HepG2 (cell line): ENCODE measurements around the gene PLIN3. TPM values are rescaled to one million over a fixed set of nuclear protein-coding genes. Genes with fewer than 3 reads are reported as not detected.

Experiments
- ATF7-NPFF ChIP-seq: sonication (generic); formaldehyde crosslinking; IDR thresholded peaks from 2 replicates; pipeline ENCODE4 v1.8.1; 2023; ENCODE audit warnings: mild to moderate bottlenecking, low read depth, missing genetic modification reagents, moderate library complexity
- ATM ChIP-seq: fragments of 450-650 bp; IDR thresholded peaks from 2 replicates; pipeline ENCODE4 v1.7.1; 2017; ENCODE audit warnings: mild to moderate bottlenecking, borderline replicate concordance
- KDM2A ChIP-seq: sonication (generic); formaldehyde crosslinking; IDR thresholded peaks from 2 replicates; pipeline ENCODE4 v1.4.0; 2020; ENCODE audit warnings: low read depth, missing genetic modification reagents, borderline replicate concordance
- NBN ChIP-seq: fragments of 450-650 bp; conservative IDR thresholded peaks from 2 replicates; pipeline ENCODE4 v1.6.1; 2017
- NR3C1 ChIP-seq: sonication (generic); formaldehyde crosslinking; IDR thresholded peaks from 2 replicates; pipeline ENCODE4 v1.4.0; 2020; ENCODE audit warnings: missing genetic modification reagents
- RAD51 ChIP-seq: fragments of 450-650 bp; IDR thresholded peaks from 2 replicates; pipeline ENCODE4 v1.6.1; 2016; ENCODE audit warnings: borderline replicate concordance
- RCOR2 ChIP-seq: IDR thresholded peaks from 2 replicates; pipeline ENCODE4 v1.6.1; 2016; ENCODE audit warnings: missing biosample characterization, missing genetic modification reagents
- SPEN ChIP-seq: sonication (generic); formaldehyde crosslinking; IDR thresholded peaks from 2 replicates; pipeline ENCODE4 v1.5.1; 2020; ENCODE audit warnings: low read depth, mild to moderate bottlenecking, missing genetic modification reagents
- STAT5B ChIP-seq: sonication (generic); formaldehyde crosslinking; IDR thresholded peaks from 2 replicates; pipeline ENCODE4 v1.4.0; 2020; ENCODE audit warnings: missing genetic modification reagents
- ZNF10 ChIP-seq: sonication (generic); formaldehyde crosslinking; IDR thresholded peaks from 2 replicates; pipeline ENCODE4 v1.4.0; 2020; ENCODE audit warnings: mild to moderate bottlenecking, low read depth, missing genetic modification reagents, borderline replicate concordance
- ZNF207 ChIP-seq: fragments of 450-650 bp; IDR thresholded peaks from 2 replicates; pipeline ENCODE4 v1.6.1; 2016; ENCODE audit warnings: antibody characterized with exemption, borderline replicate concordance
- ZNF256 ChIP-seq: sonication (generic); formaldehyde crosslinking; conservative IDR thresholded peaks from 2 replicates; pipeline ENCODE4 v1.4.0; 2020; ENCODE audit warnings: missing genetic modification reagents
- ZNF562 ChIP-seq: sonication (generic); formaldehyde crosslinking; IDR thresholded peaks from 2 replicates; pipeline ENCODE4 v1.8.0; 2022; ENCODE audit warnings: missing genetic modification reagents, borderline replicate concordance
- ZNF605 ChIP-seq: sonication (generic); formaldehyde crosslinking; IDR thresholded peaks from 2 replicates; pipeline ENCODE4 v1.8.0; 2022; ENCODE audit warnings: mild to moderate bottlenecking, missing genetic modification reagents
- ZNF660 ChIP-seq: sonication (generic); formaldehyde crosslinking; IDR thresholded peaks from 2 replicates; pipeline ENCODE4 v1.5.1; 2020; ENCODE audit warnings: mild to moderate bottlenecking, low read depth, missing genetic modification reagents, borderline replicate concordance
- ZNF83 ChIP-seq: sonication (generic); formaldehyde crosslinking; IDR thresholded peaks from 2 replicates; pipeline ENCODE4 v1.4.0; 2020; ENCODE audit warnings: missing genetic modification reagents, mild to moderate bottlenecking, borderline replicate concordance
- polyA plus RNA-seq, 8 experiments: library from polyadenylated mRNA; depleted of rRNA in 3 of 8; stranded (reverse) in 7 of 8; unstranded in 1 of 8; fragments of >200 nt; fragmentation: Illumina TruSeq in 4 of 8; extraction: Trizol in 4 of 8; gene quantifications; 2 replicates each; pipeline versions ENCODE4 v1.2.1 to v1.2.3, GENCODE V29; 2011 to 2016; ENCODE audit warnings: low read depth in 4 of 8, missing spikeins in 1 of 8, mixed read lengths in 1 of 8; ENCODE audit not compliant: insufficient read depth in 1 of 8
- total RNA-seq, 5 experiments: library from RNA; depleted of rRNA; stranded (reverse); fragments of >200 nt; fragmentation: Illumina TruSeq; extraction: Trizol; gene quantifications; 2 replicates each; pipeline ENCODE4 v1.2.3, GENCODE V29; 2016; ENCODE audit warnings: low read depth in 1 of 5
- TF ChIP-seq, protein P1 (sequence below): sonication (generic); formaldehyde crosslinking; conservative IDR thresholded peaks from 2 replicates; pipeline ENCODE4 v1.5.0; 2020; ENCODE audit warnings: missing genetic modification reagents
- TF ChIP-seq, protein P2 (sequence below): sonication (generic); formaldehyde crosslinking; IDR thresholded peaks from 2 replicates; pipeline ENCODE4 v1.9.0; 2021; ENCODE audit warnings: mild to moderate bottlenecking, missing genetic modification reagents
- TF ChIP-seq, protein P3 (sequence below): sonication (generic); formaldehyde crosslinking; IDR thresholded peaks from 2 replicates; pipeline ENCODE4 v1.5.1; 2020; ENCODE audit warnings: missing genetic modification reagents, mild to moderate bottlenecking, borderline replicate concordance
- TF ChIP-seq, protein P4 (sequence below): sonication (generic); formaldehyde crosslinking; IDR thresholded peaks from 2 replicates; pipeline ENCODE4 v1.5.0; 2020; ENCODE audit warnings: missing genetic modification reagents

PLIN3 gene
- total and polyA plus RNA-seq, 2 of the 13 experiments (the other 11 are each of a cell fraction or from before 2014, with no cell fraction given), result 49.3 to 57.9 TPM

DNA sequence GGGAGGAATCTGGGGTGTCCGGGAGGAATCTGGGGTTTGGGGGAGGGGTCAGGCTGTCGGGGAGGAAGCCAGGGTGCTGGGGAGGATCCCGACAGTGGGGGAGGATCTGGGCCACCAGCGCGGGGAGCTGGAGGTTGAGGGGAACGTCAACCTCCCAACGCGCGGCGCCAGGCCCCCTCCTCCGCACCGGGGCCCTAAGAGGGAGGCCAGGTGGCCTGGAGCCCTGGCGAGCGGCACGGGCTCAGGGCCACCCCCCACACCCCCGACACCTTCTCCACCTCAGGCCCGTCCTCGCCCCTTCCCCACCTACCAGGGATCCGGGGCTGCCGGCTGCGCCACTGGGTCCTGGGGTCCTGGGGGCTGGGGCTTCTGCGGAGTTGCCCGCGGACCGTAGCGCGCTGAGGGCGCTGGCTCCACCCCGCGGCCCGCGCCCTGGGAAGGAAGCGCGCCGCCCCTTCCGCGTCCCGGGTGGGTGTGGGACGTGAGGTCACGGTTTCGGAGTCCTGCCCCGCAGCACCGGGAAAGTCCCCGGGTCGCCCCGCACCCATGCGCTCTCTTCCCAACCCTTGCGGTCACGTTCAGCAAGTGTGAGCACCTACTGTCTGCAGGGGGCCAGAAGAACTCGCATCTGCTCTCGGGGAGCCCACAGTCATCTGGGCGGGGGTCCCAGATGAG lies 36.0 kb downstream of the PLIN3 start, which contains the start of gene TICAM1 (continued):
- TF ChIP-seq, protein P1, sequence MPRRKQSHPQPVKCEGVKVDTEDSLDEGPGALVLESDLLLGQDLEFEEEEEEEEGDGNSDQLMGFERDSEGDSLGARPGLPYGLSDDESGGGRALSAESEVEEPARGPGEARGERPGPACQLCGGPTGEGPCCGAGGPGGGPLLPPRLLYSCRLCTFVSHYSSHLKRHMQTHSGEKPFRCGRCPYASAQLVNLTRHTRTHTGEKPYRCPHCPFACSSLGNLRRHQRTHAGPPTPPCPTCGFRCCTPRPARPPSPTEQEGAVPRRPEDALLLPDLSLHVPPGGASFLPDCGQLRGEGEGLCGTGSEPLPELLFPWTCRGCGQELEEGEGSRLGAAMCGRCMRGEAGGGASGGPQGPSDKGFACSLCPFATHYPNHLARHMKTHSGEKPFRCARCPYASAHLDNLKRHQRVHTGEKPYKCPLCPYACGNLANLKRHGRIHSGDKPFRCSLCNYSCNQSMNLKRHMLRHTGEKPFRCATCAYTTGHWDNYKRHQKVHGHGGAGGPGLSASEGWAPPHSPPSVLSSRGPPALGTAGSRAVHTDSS, result no peak
- TF ChIP-seq, protein P2, sequence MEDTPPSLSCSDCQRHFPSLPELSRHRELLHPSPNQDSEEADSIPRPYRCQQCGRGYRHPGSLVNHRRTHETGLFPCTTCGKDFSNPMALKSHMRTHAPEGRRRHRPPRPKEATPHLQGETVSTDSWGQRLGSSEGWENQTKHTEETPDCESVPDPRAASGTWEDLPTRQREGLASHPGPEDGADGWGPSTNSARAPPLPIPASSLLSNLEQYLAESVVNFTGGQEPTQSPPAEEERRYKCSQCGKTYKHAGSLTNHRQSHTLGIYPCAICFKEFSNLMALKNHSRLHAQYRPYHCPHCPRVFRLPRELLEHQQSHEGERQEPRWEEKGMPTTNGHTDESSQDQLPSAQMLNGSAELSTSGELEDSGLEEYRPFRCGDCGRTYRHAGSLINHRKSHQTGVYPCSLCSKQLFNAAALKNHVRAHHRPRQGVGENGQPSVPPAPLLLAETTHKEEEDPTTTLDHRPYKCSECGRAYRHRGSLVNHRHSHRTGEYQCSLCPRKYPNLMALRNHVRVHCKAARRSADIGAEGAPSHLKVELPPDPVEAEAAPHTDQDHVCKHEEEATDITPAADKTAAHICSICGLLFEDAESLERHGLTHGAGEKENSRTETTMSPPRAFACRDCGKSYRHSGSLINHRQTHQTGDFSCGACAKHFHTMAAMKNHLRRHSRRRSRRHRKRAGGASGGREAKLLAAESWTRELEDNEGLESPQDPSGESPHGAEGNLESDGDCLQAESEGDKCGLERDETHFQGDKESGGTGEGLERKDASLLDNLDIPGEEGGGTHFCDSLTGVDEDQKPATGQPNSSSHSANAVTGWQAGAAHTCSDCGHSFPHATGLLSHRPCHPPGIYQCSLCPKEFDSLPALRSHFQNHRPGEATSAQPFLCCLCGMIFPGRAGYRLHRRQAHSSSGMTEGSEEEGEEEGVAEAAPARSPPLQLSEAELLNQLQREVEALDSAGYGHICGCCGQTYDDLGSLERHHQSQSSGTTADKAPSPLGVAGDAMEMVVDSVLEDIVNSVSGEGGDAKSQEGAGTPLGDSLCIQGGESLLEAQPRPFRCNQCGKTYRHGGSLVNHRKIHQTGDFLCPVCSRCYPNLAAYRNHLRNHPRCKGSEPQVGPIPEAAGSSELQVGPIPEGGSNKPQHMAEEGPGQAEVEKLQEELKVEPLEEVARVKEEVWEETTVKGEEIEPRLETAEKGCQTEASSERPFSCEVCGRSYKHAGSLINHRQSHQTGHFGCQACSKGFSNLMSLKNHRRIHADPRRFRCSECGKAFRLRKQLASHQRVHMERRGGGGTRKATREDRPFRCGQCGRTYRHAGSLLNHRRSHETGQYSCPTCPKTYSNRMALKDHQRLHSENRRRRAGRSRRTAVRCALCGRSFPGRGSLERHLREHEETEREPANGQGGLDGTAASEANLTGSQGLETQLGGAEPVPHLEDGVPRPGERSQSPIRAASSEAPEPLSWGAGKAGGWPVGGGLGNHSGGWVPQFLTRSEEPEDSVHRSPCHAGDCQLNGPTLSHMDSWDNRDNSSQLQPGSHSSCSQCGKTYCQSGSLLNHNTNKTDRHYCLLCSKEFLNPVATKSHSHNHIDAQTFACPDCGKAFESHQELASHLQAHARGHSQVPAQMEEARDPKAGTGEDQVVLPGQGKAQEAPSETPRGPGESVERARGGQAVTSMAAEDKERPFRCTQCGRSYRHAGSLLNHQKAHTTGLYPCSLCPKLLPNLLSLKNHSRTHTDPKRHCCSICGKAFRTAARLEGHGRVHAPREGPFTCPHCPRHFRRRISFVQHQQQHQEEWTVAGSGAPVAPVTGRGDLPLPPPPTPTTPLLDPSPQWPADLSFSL (CRISPR knock-in tag), result no peak
- no peak for TF ChIP-seq RAD51
- TF ChIP-seq ZNF660, result no peak
- no peak for TF ChIP-seq ZNF10
- TF ChIP-seq NR3C1 (CRISPR knock-in tag), result no peak
- TF ChIP-seq RCOR2, result no peak
- TF ChIP-seq ATF7-NPFF (CRISPR knock-in tag), result no peak
- TF ChIP-seq ZNF605, result no peak; the same call in 1 of the 2 replicates
- no peak for TF ChIP-seq ZNF562 (CRISPR knock-in tag)
- TF ChIP-seq ZNF207, result no peak
- no peak for TF ChIP-seq NBN
- TF ChIP-seq ZNF83 (CRISPR knock-in tag), result no peak
- TF ChIP-seq STAT5B (CRISPR knock-in tag), result no peak
- no peak for TF ChIP-seq SPEN (CRISPR knock-in tag)
- no peak for TF ChIP-seq ZNF256 (CRISPR knock-in tag)
- no peak for TF ChIP-seq ATM
- TF ChIP-seq KDM2A (CRISPR knock-in tag), result peak; percentile 78
- TF ChIP-seq, protein P3, sequence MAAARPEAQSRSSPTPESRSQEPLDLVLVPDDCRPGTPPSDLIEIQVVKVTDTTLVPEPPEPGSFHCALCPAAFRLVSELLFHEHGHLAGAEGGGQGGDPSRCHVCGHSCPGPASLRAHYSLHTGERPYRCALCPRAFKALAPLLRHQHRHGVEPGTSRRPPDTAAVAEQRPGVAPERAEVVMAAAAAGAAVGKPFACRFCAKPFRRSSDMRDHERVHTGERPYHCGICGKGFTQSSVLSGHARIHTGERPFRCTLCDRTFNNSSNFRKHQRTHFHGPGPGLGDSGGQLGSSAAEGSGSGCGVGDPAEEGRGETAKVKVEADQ, result peak; percentile 51; the same call in 1 of the 2 replicates
- TF ChIP-seq, protein P4, sequence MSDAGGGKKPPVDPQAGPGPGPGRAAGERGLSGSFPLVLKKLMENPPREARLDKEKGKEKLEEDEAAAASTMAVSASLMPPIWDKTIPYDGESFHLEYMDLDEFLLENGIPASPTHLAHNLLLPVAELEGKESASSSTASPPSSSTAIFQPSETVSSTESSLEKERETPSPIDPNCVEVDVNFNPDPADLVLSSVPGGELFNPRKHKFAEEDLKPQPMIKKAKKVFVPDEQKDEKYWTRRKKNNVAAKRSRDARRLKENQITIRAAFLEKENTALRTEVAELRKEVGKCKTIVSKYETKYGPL, result no peak
